GM20431 (cell line): ENCODE measurements around the gene RAB4B.
"Not testable (repeated sequence)": the region's sequence is repeated elsewhere in the genome, so short reads cannot be mapped to it uniquely, and the experiment has no call there.

Source experiments
- in situ Hi-C: fragments of 300-500 bp; cut with MseI, MboI; formaldehyde crosslinking; loops from one replicate; pipeline ENCODE4 v1.15.0; 2020; ENCODE audit warnings: low sequenced_read_pairs; ENCODE audit not compliant: unreplicated experiment

The RAB4B gene

GRCh38 chr19:40777937-40778705 lies at the start of gene RAB4B:
TSS of gene RAB4B (plus strand) at chr19:40778247. CDS start at chr19:40778376, 129 bp downstream.
- in situ Hi-C loops, result no loop called here

DNA sequence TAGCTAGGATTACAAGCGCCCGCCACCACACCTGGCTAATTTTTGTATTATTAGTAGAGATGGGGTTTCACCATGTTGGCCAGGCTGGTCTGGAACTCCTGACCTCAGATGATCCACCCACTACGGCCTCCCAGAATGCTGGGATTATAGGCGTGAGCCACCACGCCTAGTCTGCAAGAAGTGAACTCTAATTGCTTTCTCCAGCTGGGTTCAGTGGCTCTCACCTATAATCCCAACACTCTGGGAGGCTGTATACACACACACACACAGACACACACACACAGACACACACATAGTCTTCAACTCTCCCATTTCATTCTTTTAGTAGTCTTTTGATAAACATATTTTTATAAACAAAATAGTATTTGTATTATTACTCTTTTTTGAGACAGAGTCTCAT lies 48.0 kb upstream of the RAB4B start:
- in situ Hi-C loops, result not testable (repeated sequence)

- in situ Hi-C loops, result not testable (repeated sequence)
Measured at GRCh38 chr19:40732304-40732703, 45.7 kb upstream of the RAB4B start.

DNA sequence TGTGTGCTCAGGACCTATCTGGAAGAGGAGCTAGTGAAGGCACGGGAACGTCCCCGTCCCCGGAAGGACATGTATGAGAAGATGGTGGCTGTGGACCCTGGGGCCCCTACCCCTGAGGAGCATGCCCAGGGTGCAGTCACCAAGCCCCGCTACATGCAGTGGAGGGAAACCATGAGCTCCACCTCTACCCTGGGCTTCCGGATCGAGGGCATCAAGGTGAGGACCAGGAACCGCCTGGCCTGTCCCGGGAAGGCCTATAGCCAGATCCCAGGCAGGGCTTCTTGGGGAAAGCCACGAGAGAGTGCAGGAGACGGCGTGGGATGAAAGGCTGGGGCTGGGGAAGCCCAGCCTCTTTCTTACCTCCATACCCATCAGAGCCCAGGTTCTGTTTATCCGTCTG lies 44.9 kb upstream of the RAB4B start:
- in situ Hi-C loops, result no loop called here

DNA sequence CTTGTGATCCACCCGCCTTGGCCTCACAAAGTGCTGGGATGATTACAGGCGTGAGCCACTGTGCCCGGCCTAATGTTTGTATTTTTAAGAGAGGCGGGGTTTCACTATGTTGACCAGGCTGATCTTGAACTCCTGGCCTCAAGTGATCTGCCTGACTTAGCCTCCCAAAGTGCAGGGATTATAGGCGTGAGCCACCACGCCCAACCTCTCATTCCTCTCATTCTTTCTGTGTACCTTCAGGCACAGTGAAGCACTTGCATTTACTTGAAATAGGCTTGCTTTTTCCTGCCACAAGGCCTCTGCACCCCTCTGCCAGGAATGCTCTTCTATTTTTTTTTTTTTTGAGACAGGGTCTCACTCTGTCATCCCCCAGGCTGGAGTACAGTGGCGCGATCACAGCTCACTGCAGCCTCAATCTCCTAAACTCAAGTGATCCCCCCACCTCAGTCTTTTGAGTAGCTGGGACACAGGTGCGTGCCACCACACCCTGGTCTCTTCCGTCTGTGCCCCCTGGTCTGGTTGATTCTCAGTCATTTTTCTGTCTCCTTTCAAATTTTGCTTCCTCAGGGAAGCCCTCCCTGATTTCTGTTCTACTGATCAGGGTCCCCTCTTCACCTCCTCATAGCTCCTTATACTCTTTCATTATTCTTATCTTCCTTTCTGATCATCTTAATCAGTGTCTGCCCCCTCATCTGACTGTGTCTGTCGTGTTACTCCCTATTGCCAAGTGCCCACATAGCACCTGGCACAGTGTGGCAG lies 42.9 kb upstream of the RAB4B start:
- in situ Hi-C loops, result no loop called here

DNA sequence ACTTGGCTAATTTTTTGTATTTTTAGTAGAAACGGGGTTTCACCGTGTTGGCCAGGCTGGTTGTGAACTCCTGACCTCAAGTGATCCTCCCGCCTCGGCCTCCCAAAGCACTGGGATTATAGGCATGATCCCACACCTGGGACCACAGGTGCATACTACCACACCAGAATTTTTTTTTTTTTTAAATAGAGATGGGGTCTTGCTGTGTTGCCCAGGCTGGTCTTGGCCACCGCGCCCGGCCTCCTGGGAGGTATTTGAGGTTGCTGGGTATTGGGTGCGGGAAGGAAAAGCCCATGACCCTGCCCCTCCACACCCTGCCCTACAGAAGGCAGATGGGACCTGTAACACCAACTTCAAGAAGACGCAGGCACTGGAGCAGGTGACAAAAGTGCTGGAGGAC lies 41.4 kb upstream of the RAB4B start:
- in situ Hi-C loops, result no loop called here

DNA sequence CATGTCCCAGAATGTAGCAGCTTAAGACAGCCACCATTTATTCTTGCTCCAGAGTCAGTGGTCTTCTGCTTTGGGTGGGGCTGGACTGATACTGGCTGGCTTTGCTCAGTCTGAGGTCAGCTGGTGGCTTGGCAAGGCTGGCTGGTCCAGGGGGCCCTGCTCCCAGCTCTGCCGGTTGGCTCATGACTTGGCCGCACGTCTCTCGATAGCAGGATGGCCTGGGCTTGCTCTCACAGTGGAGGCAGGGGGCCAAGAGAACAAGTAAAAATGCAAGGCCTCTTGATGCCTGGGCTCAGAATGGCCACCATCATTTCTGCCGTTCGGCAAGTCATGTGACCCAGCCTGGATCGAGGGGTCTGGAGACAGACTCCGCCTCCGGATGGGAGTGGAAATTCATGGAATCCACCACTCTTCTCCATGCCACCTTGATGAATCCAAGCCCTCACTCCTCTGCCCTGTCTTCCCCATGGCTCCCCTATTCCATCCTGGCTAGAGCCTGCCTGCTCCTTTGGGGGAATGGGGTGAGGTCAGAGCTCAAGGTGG lies 40.9 kb upstream of the RAB4B start:
- in situ Hi-C loops, result no loop called here

DNA sequence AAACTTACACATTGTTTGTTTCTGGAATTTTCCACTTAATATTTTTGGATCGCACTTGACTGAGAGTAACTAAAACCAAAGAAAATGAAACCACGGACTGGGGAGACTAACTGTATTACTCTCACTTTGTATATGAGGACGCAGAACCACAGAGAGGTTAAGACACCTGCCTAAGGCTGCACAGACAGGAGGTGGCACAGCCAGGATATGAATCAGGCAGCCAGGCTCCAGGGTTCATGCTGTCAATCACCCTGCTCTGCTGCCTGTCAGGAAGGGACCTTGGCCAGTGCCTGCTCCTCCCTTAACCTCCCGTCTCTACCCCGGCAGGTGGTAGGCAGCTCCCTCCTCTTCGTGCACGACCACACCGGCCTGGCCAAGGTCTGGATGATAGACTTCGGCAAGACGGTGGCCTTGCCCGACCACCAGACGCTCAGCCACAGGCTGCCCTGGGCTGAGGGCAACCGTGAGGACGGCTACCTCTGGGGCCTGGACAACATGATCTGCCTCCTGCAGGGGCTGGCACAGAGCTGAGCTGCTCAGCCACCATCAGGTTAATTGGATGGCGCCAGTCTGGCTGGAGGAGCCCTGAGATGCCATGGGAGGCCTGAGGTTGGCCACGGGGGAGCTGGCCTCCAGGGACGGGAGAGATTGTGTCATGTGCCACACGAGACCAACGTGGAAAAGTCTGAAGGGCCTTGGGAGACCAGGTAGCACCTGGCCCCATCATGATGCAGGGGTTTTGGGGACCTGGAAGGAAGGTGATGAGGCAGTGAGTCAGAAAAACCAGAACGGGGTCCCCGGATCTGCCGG lies 38.8 kb upstream of the RAB4B start:
- in situ Hi-C loops, result no loop called here

DNA sequence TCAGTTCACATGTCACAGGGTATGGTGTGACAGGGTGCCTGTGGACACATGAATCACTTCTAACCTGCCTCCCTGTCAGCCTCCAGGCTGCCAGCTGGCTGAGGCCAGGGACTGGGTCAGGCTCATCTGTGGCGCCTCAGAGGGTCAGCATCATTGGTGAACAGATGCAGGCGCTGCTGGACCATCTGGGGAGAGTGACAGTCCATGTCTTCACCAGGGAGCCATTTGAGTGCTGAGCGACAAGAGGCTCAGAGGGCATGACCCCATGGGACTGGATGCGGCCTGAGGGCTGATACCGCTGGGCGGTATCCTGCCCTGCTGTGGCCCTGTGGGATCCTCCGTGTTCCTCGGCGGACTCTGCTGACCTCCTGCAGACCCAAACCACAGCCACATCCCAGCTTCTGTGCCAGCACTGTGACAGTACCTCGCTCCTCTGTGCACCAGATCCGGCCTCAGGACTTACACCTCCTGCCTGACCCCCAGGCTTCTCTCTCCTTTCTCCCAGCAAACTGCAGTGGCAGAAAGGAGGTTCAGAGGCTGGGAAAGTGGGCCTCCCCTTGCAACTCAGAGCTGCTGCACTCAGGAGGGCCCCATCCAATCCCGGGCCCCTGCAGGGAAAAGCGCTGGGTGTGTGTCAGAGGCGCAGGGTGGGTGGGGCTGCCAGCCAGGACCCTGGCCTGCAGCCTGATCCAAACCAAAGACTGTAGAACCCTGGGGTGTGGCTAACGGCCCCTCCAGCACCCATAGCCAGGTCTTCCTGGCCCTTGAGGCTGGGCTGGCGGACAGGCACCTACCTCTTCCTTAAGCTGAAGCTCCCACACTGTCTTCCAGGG lies 38.0 kb upstream of the RAB4B start:
- in situ Hi-C loops, result no loop called here

DNA sequence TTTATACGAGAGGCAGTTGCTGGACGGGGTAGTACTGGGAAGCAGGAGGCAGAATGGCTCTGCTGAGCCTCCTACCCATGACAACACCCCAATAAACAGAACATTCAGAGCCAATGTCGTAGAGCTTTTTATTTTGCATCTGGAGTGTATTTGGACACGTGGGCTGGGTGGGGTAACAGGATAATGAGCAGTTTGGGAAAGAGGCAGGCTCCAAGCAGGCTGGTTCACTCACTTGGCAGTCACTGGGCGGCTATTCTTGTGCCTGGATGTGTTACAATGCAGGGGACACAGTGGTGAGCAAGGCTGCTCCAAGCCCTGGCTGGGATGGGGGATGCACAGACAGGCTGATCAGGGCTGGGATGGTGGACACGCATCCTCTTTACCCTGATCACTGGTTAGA lies 37.3 kb upstream of the RAB4B start:
- in situ Hi-C loops, result no loop called here

DNA sequence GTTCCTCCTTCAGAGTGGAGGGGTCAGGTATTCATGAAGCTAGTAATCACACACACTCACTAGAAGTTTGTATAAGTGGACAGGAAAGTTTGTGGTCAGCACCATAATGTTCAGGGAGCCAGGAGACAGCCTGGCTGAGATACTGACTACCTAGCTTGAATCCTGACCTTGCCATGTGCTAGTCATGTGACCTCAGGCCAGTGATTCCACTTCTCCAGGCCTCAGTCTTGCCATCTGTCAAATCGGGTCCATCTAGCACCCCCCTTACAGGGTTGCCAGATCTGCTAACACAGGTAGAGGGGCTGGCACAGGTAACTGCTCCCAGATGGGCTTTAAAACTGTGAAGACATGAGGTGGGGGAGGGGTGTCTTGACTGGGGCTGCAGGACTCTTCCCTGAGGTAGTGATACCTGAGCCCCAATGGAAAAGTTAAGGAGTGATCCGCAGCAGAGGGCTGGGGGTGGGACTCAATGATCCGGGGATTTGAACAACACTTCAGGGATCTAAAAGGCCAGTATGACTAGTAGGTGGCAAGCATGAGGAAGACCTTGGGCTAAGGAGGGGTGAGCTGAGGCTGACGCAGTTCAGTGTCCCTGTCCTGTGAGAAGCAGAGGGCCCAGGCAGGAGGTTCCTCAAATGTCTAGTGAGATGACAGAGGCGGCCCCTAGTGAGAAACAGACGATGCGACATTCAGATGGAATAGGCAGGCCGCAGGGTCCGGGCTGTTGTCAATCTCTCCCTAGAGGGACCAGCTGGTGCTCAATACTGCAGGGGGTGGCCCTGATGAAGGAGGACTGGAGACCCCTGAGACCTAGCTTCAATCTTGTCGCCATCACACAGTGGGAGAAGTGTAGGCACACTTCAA lies 36.3 kb upstream of the RAB4B start:
- in situ Hi-C loops, result no loop called here

DNA sequence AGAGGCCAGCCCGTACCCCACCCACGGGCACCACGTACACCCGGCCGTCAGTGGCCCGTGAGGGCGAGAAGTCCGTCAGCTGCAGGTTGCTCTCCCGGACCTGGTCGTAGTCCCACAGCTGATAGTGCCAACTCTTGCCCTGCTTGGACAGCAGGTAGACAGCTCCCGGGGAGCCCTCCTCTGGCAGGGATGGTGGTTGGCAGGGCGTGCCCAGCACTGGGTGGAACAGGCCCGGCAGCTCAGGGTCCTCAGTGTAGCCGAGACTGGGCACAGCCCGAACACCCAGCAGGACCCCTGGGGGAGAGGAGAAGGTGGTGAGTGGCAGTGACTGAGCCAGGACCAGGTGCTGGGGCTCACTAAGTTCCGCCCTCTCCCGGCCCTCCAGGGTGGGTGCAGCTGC lies 35.6 kb upstream of the RAB4B start:
- in situ Hi-C loops, result no loop called here

GRCh38 chr19:40742886-40743285 lies 35.2 kb upstream of the RAB4B start:
- in situ Hi-C loops, result no loop called here

GRCh38 chr19:40743926-40744325 lies 34.1 kb upstream of the RAB4B start:
- in situ Hi-C loops, result no loop called here

DNA sequence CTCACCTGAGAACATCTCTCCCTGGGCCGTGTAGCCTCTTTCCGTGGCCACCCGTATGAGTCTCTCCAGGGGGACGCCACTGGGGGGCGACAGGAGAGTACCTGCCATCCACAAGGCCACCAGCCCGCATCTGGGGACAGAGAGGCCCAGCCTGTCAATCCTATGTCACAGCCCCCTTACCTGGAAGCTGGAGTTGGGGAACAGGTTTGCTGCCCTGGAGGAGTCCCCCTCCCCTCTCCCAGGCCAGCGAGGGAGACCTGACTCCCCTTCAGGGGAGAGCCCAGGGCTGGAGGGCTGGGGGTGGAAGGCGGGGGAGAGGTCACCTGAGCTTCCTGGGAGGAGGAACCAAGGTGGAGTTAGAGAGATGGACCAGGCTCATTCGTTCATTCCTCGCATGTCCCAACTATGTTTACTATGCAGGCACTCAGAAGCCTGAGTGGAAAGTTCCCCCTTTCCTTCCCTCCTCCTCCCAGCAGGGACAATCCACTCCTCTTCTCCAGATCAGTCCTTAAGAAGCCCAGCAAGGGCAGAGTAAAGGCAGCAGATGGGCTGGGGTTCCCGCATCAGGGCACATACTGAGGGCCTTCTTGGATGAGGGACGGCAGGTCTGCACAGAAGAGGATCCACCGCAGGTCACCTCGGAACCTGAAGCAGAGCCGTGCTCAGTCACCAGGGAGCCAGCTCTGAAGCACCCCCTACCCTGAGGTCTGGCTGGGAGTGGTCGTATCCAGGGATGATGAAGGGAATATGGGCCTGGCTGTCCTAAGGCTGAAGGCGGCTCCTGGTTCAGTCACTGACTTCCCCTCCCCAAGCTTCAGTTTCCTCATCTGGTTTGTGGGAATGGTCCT lies 33.3 kb upstream of the RAB4B start:
- in situ Hi-C loops, result no loop called here

- in situ Hi-C loops, result no loop called here
Measured at GRCh38 chr19:40745402-40745780, 32.7 kb upstream of the RAB4B start.

DNA sequence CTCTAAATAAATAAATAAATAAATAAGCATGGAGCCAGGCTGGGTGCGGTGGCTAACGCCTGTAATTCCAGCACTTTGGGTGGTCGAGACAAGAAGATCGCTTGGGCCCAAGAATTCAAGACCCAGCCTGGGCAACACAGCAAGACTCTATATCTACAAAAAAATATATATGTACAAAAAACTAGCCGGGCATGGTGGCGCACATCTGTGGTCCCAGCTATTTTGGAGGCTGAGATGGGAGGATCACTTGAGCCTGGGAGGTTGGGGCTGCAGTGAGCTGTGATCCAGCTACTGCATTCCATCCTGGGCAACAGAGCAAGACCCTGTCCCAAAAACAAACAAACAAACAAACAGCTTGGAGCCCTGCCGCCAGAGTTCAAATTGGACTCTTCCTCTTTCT lies 30.5 kb upstream of the RAB4B start:
- in situ Hi-C loops, result no loop called here
